Measurements from ENCODE around the gene OTOP2. TPM values are rescaled to one million over a fixed set of nuclear protein-coding genes. Genes with fewer than 3 reads are reported as not detected.

OTOP2 gene, protein sequence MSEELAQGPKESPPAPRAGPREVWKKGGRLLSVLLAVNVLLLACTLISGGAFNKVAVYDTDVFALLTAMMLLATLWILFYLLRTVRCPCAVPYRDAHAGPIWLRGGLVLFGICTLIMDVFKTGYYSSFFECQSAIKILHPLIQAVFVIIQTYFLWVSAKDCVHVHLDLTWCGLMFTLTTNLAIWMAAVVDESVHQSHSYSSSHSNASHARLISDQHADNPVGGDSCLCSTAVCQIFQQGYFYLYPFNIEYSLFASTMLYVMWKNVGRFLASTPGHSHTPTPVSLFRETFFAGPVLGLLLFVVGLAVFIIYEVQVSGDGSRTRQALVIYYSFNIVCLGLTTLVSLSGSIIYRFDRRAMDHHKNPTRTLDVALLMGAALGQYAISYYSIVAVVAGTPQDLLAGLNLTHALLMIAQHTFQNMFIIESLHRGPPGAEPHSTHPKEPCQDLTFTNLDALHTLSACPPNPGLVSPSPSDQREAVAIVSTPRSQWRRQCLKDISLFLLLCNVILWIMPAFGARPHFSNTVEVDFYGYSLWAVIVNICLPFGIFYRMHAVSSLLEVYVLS
- total RNA-seq, result not detected in 2 replicates

GRCh38 chr17:74924250-74924948 lies at the start of gene OTOP2:
Gene OTOP2, plus strand, starts transcription at chr17:74924273. Its CDS starts 360 bp downstream, at chr17:74924633.

DNA sequence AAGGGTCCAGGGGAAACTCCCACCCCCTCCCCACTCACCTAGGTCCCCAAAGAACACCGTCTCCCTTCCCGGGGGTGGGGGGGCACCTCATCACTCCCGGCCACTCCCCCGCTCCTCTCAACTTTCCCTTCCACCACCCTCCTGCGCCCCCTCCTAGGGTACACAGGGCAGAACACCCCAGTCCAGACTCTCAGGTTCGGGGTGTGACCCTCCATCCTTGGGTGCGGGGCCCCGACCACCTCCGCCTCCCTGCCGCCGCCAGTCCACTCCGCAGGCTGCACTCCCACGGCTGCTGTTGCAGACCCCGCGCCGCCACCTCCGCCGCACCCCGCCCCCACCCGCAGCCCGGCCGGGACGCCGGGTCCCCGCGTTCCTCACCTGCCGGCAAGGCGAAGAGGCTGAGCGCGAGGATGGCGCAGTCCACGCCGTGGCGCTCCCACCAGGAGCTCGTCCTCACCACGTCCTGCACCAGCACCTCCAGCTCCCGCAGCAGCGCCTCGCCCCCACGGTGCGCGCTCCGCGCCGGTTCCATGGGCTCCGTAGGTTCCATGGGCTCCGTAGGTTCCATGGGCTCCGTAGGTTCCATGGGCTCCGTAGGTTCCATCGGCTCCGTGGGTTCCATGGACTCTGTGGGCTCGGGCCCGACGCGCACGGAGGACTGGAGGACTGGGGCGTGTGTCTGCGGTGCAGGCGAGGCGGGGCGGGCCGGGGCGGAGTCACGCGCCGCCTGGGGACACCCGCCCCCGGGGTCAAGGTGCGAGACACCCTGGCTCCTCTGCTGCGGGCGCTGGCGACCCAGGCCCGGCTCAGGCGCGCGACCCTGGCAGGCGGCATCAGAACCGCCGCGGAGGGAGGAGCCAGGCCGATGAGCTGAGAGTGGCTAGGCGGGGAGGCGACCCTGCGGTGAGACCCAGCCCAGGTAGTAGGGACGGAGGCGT lies 30.8 kb upstream of the OTOP2 start, which contains the start of gene FADS6:
FADS6 (minus strand) TSS at position 660 of the 938 bp plus-strand sequence; CDS start at position 622, 38 bp downstream.

DNA sequence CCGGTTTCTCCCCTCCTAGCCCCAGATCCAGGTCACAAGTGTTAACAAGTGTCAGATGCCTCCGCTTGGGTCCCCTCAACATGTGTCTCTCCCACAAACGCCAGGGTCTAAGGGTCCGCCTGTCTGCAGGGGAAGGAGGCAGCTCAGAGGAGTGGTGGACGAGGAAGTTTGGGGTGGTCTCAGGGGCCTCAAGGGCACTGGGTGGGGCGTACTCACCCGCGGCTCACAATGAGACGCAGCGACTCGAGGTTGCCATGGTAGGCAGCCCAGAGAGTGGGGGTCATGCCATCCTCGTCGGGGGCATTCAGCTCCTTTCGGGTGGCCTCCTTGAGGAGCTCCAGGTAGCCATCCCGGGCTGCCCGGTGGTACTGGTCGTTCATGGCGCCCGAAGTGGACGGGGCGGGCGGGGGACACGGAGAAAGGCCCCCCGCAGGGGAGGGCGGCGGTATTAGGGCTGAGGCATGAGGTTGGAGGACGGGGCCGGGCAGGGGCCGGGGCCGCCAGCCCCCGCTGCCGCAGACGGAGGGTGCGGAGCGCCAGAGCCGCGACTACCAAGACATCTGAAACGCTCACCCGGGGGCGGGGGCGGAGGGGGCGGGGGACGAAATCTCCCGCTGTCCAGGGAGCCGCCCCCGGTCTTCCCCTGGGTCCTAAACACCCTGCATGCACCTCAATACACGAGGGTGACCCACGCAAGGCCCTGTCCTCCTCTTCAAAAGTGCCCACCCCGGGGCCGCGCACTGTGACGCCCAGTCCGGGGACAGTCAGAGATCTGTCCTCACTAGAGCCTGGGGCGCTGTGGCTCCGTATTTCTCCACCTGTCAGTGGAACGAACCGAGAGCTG lies 1.2 kb upstream of the OTOP2 start, which contains the start of gene USH1G:
USH1G (minus strand) TSS at position 562 of the 844 bp plus-strand sequence; CDS start at position 380, 182 bp downstream.

DNA sequence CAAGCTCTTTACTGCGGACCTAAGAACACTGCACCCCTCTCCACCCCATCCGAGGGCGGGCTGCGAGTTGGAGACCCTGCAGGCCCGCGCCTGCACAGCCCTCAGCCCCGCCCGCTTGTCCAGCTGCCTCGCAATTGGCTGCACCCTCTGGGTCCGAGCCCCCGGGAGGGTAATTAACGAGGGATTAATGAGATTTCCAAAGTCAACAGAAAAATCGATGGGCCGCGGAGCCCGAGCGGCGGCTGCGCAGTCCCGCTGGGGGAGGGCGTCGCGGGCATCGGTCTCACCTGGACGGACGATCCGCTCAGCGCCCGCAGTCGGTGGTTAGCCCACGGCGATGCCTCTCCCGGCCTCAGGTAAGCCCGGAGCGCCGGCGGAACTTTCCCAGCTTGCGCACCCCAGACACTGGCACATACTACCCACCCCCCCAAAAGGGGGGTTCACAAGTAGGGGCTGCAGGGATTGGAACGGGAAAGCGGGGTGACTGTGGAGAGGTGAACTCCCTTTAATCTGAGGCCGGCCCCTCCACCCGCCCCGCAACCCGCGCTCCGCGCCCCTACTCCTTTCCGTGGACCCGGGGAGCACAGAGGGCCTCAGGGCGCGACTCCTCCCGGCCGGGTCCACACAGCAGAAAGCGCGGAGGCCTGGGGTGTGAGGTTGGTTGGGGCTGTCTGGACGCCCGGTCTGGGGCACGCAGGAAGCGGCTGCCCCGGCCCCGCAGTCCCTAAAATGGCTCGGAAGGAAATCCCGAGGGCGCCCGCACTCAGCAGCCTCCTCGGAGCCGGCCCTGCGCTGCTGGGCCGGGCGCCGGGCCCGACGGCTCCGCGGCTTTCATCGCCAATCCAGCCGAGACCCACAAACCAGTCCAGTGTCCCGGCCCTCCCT lies 11.8 kb downstream of the OTOP2 start, which contains the start of gene OTOP3:
OTOP3 (plus strand) TSS at position 314 of the 885 bp plus-strand sequence; CDS start at position 338, 24 bp downstream.

DNA sequence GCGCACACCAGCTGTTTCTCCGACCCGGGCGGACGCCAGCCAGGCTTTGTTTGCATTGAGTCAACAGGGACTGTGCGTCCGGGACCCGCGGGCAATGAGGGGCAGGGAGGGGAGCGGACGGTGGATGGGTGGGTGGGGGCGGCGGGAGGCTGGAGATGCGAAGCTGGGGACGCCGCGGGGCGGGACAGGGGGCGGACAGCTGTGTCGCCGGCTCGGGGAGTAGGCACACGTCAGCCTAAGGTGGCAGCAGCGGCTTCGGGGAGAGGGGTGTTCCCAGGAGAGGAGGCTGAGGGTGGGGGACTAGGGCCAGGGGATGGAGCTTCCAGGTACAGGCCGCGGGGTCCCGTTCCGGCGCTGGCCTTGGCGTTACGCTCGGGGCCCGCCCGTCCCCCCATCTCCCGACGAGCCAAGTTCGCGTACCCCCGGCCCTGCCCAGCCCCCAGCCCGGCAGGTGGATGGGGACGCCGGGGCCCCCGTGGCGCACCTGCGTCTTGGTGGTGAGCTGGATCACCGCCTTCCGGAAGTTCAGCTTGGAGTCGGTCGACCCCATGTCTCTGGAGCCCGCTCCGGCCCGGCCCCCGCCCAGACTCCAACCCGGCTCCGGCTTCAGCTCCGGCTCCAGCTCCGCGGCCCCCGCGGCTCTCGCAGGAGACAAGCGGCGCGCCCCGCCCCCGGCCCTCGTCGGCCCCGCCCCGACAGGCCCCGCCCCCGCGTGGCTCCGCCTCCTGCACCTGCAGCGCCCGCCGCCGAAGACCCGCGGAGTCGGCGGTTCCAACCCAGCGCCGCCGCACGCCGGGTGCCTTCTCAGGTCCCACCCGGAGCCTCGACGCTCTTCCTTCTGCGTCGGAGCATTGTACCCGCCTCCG lies 48.3 kb downstream of the OTOP2 start, which contains the start of gene HID1:
HID1 (minus strand) TSS at position 653 of the 866 bp plus-strand sequence; CDS start at position 550, 103 bp downstream.

Other genes with a start within 250 kb of the OTOP2 start
- gene CD300LF, start 211.3 kb upstream of the OTOP2 start, total RNA-seq, result not detected in 2 replicates
- gene RAB37, start 187.0 kb upstream of the OTOP2 start, total RNA-seq, result 0.48 and 0.64 TPM in 2 replicates
- gene NHERF1, start 175.6 kb upstream of the OTOP2 start, total RNA-seq, result 39.5 and 88.5 TPM in 2 replicates
- gene NAT9, start 147.9 kb upstream of the OTOP2 start, total RNA-seq, result 34.0 and 37.7 TPM in 2 replicates
- gene GRIN2C, start 64.4 kb upstream of the OTOP2 start, total RNA-seq, result not detected in 2 replicates
- gene FDXR, start 51.3 kb upstream of the OTOP2 start, total RNA-seq, result 32.0 and 43.7 TPM in 2 replicates
- 0.21 and 0.24 TPM in 2 replicates for gene FADS6, start 30.6 kb upstream of the OTOP2 start, total RNA-seq
- 1.3 and 1.9 TPM in 2 replicates for gene USH1G, start 1.0 kb upstream of the OTOP2 start, total RNA-seq
- not detected in 2 replicates for gene OTOP3, start 11.6 kb downstream of the OTOP2 start, total RNA-seq
- 2.4 and 3.4 TPM in 2 replicates for gene HID1, start 48.5 kb downstream of the OTOP2 start, total RNA-seq
- gene CDR2L, start 63.4 kb downstream of the OTOP2 start, total RNA-seq, result 8.5 and 23.4 TPM in 2 replicates
- gene MRPL58, start 88.4 kb downstream of the OTOP2 start, total RNA-seq, result 27.7 and 33.7 TPM in 2 replicates
- gene ATP5PD, start 122.7 kb downstream of the OTOP2 start, total RNA-seq, result 266 and 320 TPM in 2 replicates
- gene KCTD2, start 123.0 kb downstream of the OTOP2 start, total RNA-seq, result 8.7 and 10.4 TPM in 2 replicates
- gene SLC16A5, start 163.7 kb downstream of the OTOP2 start, total RNA-seq, result 23.1 and 37.3 TPM in 2 replicates
- gene ARMC7, start 185.7 kb downstream of the OTOP2 start, total RNA-seq, result 1.2 and 1.7 TPM in 2 replicates
- 67.5 and 73.3 TPM in 2 replicates for gene NT5C, start 207.5 kb downstream of the OTOP2 start, total RNA-seq
- gene JPT1, start 230.2 kb downstream of the OTOP2 start, total RNA-seq, result 256 and 280 TPM in 2 replicates

All from tracheal epithelial cell (primary cell).